HL-60 (cell line): Measurements from ENCODE around the gene GALNT7.

ENCODE experiments used
- GABPA ChIP-seq: IDR thresholded peaks from 2 replicates; pipeline ENCODE4 v1.6.1; 2012; ENCODE audit warnings: low read depth
- POLR2AphosphoS5 ChIP-seq: IDR thresholded peaks from 2 replicates; pipeline ENCODE4 v1.6.1; 2012; ENCODE audit warnings: low read depth
- SPI1 ChIP-seq: IDR thresholded peaks from 2 replicates; pipeline ENCODE4 v1.6.1; 2012; ENCODE audit warnings: low read depth, mild to moderate bottlenecking, borderline replicate concordance
- TF ChIP-seq, protein P1 (sequence below): IDR thresholded peaks from one replicate; pipeline ENCODE4 v1.5.1; 2011; ENCODE audit warnings: low read length, control low read depth, inconsistent platforms; ENCODE audit not compliant: insufficient read depth
- TF ChIP-seq, protein P2 (sequence below): IDR thresholded peaks from 2 replicates; pipeline ENCODE4 v1.6.1; 2012; ENCODE audit warnings: low read depth; ENCODE audit not compliant: insufficient replicate concordance

GRCh38 chr4:173233857-173234256 lies 65.2 kb downstream of the GALNT7 start:
- TF ChIP-seq, protein P1, sequence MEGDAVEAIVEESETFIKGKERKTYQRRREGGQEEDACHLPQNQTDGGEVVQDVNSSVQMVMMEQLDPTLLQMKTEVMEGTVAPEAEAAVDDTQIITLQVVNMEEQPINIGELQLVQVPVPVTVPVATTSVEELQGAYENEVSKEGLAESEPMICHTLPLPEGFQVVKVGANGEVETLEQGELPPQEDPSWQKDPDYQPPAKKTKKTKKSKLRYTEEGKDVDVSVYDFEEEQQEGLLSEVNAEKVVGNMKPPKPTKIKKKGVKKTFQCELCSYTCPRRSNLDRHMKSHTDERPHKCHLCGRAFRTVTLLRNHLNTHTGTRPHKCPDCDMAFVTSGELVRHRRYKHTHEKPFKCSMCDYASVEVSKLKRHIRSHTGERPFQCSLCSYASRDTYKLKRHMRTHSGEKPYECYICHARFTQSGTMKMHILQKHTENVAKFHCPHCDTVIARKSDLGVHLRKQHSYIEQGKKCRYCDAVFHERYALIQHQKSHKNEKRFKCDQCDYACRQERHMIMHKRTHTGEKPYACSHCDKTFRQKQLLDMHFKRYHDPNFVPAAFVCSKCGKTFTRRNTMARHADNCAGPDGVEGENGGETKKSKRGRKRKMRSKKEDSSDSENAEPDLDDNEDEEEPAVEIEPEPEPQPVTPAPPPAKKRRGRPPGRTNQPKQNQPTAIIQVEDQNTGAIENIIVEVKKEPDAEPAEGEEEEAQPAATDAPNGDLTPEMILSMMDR, result no peak
- TF ChIP-seq POLR2AphosphoS5 (no peak), GABPA (no peak), SPI1 (no peak)
- TF ChIP-seq, protein P2, sequence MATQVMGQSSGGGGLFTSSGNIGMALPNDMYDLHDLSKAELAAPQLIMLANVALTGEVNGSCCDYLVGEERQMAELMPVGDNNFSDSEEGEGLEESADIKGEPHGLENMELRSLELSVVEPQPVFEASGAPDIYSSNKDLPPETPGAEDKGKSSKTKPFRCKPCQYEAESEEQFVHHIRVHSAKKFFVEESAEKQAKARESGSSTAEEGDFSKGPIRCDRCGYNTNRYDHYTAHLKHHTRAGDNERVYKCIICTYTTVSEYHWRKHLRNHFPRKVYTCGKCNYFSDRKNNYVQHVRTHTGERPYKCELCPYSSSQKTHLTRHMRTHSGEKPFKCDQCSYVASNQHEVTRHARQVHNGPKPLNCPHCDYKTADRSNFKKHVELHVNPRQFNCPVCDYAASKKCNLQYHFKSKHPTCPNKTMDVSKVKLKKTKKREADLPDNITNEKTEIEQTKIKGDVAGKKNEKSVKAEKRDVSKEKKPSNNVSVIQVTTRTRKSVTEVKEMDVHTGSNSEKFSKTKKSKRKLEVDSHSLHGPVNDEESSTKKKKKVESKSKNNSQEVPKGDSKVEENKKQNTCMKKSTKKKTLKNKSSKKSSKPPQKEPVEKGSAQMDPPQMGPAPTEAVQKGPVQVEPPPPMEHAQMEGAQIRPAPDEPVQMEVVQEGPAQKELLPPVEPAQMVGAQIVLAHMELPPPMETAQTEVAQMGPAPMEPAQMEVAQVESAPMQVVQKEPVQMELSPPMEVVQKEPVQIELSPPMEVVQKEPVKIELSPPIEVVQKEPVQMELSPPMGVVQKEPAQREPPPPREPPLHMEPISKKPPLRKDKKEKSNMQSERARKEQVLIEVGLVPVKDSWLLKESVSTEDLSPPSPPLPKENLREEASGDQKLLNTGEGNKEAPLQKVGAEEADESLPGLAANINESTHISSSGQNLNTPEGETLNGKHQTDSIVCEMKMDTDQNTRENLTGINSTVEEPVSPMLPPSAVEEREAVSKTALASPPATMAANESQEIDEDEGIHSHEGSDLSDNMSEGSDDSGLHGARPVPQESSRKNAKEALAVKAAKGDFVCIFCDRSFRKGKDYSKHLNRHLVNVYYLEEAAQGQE, result no peak
